Measurements from ENCODE around the gene SLC25A26. TPM values are rescaled to one million over a fixed set of nuclear protein-coding genes. Genes with fewer than 3 reads are reported as not detected.

SLC25A26 gene
- total RNA-seq, 1 experiment from 2014 or later, result 13.2 TPM

DNA sequence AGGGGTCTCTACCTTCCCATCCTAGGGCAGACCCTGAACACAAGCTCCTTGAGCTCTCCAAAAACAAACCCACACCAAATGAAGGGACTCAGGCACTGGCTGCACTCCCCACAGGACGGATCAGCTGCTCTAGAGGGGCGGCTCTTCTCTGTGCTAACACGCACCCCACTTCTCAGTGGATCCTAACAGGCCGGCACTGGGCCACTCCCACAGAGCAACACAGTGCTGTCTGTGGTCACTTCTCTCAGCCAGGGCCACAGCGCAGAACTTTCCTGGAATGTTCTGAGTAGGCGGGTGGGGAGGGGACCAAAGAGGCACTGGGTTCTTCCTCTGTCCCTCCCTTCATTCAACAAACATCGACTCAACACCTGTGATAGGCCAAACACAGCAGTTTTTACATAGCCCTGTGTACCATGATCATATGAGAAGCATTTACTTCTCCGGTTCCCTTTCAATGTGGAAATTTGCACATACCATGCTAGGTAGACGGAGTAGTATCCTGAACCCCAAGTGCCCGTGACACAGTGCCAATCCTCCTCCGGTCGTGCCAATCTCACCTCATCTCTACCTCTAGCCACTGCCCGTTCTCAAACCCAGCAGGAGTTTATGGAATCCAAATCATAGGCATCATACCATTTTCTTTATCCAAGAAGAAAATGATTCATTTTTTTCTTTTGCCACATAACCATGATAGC, 181.9 kb downstream of the SLC25A26 start:
- no peak overlapping the region for H3K27ac ChIP-seq (ENCODE audit: low read length)
- DNase-seq (ENCODE audit: low read depth, low spot score), result no peak
- TF ChIP-seq SIN3A (IDR thresholded peaks at IDR 0.05; ENCODE audit: borderline replicate concordance, insufficient read depth, low read depth, low read length) (no peak), TCF7L2 (IDR thresholded peaks at IDR 0.05; ENCODE audit: low read depth, low read length) (no peak), POLR2AphosphoS5 (IDR thresholded peaks at IDR 0.05; ENCODE audit: low read depth, low read length) (no peak)
- TF ChIP-seq, protein P1, sequence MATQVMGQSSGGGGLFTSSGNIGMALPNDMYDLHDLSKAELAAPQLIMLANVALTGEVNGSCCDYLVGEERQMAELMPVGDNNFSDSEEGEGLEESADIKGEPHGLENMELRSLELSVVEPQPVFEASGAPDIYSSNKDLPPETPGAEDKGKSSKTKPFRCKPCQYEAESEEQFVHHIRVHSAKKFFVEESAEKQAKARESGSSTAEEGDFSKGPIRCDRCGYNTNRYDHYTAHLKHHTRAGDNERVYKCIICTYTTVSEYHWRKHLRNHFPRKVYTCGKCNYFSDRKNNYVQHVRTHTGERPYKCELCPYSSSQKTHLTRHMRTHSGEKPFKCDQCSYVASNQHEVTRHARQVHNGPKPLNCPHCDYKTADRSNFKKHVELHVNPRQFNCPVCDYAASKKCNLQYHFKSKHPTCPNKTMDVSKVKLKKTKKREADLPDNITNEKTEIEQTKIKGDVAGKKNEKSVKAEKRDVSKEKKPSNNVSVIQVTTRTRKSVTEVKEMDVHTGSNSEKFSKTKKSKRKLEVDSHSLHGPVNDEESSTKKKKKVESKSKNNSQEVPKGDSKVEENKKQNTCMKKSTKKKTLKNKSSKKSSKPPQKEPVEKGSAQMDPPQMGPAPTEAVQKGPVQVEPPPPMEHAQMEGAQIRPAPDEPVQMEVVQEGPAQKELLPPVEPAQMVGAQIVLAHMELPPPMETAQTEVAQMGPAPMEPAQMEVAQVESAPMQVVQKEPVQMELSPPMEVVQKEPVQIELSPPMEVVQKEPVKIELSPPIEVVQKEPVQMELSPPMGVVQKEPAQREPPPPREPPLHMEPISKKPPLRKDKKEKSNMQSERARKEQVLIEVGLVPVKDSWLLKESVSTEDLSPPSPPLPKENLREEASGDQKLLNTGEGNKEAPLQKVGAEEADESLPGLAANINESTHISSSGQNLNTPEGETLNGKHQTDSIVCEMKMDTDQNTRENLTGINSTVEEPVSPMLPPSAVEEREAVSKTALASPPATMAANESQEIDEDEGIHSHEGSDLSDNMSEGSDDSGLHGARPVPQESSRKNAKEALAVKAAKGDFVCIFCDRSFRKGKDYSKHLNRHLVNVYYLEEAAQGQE (IDR thresholded peaks at IDR 0.05; ENCODE audit: insufficient read depth in 1 of 2, low read depth in 2 of 2, low read length in 1 of 2), result no peak
- TF ChIP-seq, protein P2, sequence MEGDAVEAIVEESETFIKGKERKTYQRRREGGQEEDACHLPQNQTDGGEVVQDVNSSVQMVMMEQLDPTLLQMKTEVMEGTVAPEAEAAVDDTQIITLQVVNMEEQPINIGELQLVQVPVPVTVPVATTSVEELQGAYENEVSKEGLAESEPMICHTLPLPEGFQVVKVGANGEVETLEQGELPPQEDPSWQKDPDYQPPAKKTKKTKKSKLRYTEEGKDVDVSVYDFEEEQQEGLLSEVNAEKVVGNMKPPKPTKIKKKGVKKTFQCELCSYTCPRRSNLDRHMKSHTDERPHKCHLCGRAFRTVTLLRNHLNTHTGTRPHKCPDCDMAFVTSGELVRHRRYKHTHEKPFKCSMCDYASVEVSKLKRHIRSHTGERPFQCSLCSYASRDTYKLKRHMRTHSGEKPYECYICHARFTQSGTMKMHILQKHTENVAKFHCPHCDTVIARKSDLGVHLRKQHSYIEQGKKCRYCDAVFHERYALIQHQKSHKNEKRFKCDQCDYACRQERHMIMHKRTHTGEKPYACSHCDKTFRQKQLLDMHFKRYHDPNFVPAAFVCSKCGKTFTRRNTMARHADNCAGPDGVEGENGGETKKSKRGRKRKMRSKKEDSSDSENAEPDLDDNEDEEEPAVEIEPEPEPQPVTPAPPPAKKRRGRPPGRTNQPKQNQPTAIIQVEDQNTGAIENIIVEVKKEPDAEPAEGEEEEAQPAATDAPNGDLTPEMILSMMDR (IDR thresholded peaks at IDR 0.05), result no peak
- no peaks in the 10 kb centered on the region for H3K9me3 ChIP-seq (ENCODE audit: control insufficient read depth, insufficient read depth, low read depth, low read length)
- H3K27me3 ChIP-seq (ENCODE audit: control insufficient read depth, insufficient read depth, low read length), result no peaks in the 10 kb centered on the region
- POLR2A ChIA-PET, result no interaction called here
- no peak overlapping the region for H3K4me3 ChIP-seq (ENCODE audit: low read depth in 2 of 2, low read length in 2 of 2)
- BruUV-seq (replicated peaks), result no TSS peak
- in situ Hi-C loops (cut with HindIII; ENCODE audit: low pct_unique_long_range_greater_than_20kb, low sequenced_read_pairs), result no loop called here
- H3K36me3 ChIP-seq (ENCODE audit: control insufficient read depth, insufficient read depth, low read length), result no peaks in the 10 kb centered on the region
- no peaks in the 10 kb centered on the region for H3K4me1 ChIP-seq (ENCODE audit: control insufficient read depth, insufficient read depth, low read length)
- intact Hi-C loops (cut with micrococcal nuclease; ENCODE audit: unreplicated experiment), result no loop called here
- no peak for ATAC-seq
- CTCF ChIA-PET, result no interaction called here

DNA sequence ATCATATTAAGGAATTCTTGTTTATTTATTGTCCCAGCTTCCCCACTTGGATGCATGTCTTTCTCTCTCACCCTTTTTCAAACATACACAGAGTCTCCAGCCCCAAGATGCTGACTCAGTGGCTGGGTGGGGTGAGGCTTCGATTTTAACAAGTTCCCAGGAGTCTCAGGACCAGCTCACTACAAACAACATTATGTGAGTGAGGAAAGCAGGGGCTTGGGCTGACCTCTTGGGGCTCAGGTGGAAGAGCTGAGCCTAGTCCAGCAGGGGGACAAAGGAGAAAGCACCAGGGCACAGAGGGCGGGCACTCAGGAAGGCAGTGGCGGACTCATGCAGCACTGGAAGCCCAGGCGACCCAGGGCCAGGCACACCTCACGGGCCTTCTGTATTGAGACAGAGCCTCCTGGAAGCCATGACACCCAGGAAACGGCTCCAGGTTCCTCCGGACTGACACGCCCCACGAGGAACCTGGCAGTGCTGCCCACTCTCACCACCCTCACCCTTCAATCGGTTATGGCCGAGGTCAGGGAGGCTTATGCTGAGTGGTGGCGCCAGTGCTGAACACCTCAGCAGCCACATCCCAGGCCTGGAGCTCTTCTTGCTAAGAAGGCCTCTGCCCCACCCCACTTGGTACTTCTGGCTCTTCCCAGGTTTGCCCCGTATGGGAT, 182.7 kb downstream of the SLC25A26 start:
- no TSS peak for BruUV-seq (replicated peaks)
- Histone ChIP-seq H3K36me3 (ENCODE audit: control insufficient read depth, insufficient read depth, low read length) (no peaks in the 10 kb centered on the region), H3K27ac (ENCODE audit: low read length) (no peak overlapping the region), H3K4me1 (ENCODE audit: control insufficient read depth, insufficient read depth, low read length) (no peaks in the 10 kb centered on the region), H3K27me3 (ENCODE audit: control insufficient read depth, insufficient read depth, low read length) (no peaks in the 10 kb centered on the region), H3K9me3 (ENCODE audit: control insufficient read depth, insufficient read depth, low read depth, low read length) (no peaks in the 10 kb centered on the region), H3K4me3 (ENCODE audit: low read depth in 2 of 2, low read length in 2 of 2) (no peak overlapping the region)
- intact Hi-C loops (cut with micrococcal nuclease; ENCODE audit: unreplicated experiment) (no loop called here), in situ Hi-C loops (cut with HindIII; ENCODE audit: low pct_unique_long_range_greater_than_20kb, low sequenced_read_pairs) (no loop called here)
- no peak for DNase-seq (ENCODE audit: low read depth, low spot score)
- ChIA-PET CTCF (interaction anchor here (0.7 kb wide), 1 partner anchor 413 kb away, joined by 3 read pairs; no protein-coding TSS in a partner anchor), POLR2A (no interaction called here)
- ATAC-seq, result no peak
- TF ChIP-seq, protein P2 (IDR thresholded peaks at IDR 0.05), result no peak
- no peak for TF ChIP-seq POLR2AphosphoS5 (IDR thresholded peaks at IDR 0.05; ENCODE audit: low read depth, low read length)
- TF ChIP-seq, protein P1 (IDR thresholded peaks at IDR 0.05; ENCODE audit: insufficient read depth in 1 of 2, low read depth in 2 of 2, low read length in 1 of 2), result no peak
- TF ChIP-seq SIN3A (IDR thresholded peaks at IDR 0.05; ENCODE audit: borderline replicate concordance, insufficient read depth, low read depth, low read length), result no peak
